CD4-positive, alpha-beta T cell (primary cell): ENCODE results near the gene TMEM258. TPM values are rescaled to one million over a fixed set of nuclear protein-coding genes. Genes with fewer than 3 reads are reported as not detected.

Experiments
- ATAC-seq: fragments of 200-7000 bp; cut with Tn5 transposase; one replicate; pipeline ENCODE4 v1.10.0; 2022; ENCODE audit warnings: mild to moderate bottlenecking; ENCODE audit not compliant: poor library complexity
- CTCF ChIA-PET: fragments of 350-600 bp; sonication (Branson Sonifier 250); formaldehyde crosslinking; loops from one replicate; lab custom pipeline; 2021; ENCODE audit warnings: antibody characterized with exemption, inconsistent platforms; lab: Charles Lee
- POLR2A ChIA-PET: fragments of 350-600 bp; sonication (Branson Sonifier 250); formaldehyde crosslinking; loops from one replicate; lab custom pipeline; 2021; ENCODE audit warnings: antibody characterized with exemption, inconsistent platforms; lab: Charles Lee
- DNase-seq, 14 experiments: peaks; one replicate each; pipeline ENCODE4 v3.0.0-alpha.2; 2013 to 2020; ENCODE audit warnings: mixed read lengths in 2 of 14
- H3K27ac ChIP-seq, 2 donors: one replicate each; pipeline versions ENCODE4 v1.5.1 to v1.7.0; 2013; ENCODE audit warnings: low read length in 2 of 2, low read depth in 1 of 2, mild to moderate bottlenecking in 1 of 2
- H3K27me3 ChIP-seq, 2 experiments: 1 replicate in 1 of 2; 2 replicates in 1 of 2; pipeline versions ENCODE4 v1.6.1 to v1.7.0; 2013; ENCODE audit warnings: low read length in 2 of 2, control low read depth in 1 of 2, mild to moderate bottlenecking in 1 of 2, moderate library complexity in 1 of 2; ENCODE audit not compliant: insufficient read depth in 2 of 2, control insufficient read depth in 1 of 2
- H3K36me3 ChIP-seq: one replicate; pipeline ENCODE4 v1.6.1; 2013; ENCODE audit warnings: low read length, control low read depth; ENCODE audit not compliant: insufficient read depth
- H3K4me1 ChIP-seq: one replicate; pipeline ENCODE4 v1.6.1; 2013; ENCODE audit warnings: low read length, control low read depth; ENCODE audit not compliant: insufficient read depth
- H3K4me3 ChIP-seq: one replicate; pipeline ENCODE4 v1.5.1; 2013; ENCODE audit warnings: mild to moderate bottlenecking, low read length, moderate library complexity
- H3K9me3 ChIP-seq, 2 experiments: 1 replicate in 1 of 2; 2 replicates in 1 of 2; pipeline versions ENCODE4 v1.6.1 to v1.7.0; 2013; ENCODE audit warnings: low read length in 2 of 2, mild to moderate bottlenecking in 2 of 2, control low read depth in 1 of 2, moderate library complexity in 1 of 2; ENCODE audit not compliant: control insufficient read depth in 1 of 2, insufficient read depth in 1 of 2
- H3K27ac Mint-ChIP-seq: one replicate; pipeline ENCODE4 v1.8.0; 2020; ENCODE audit warnings: mixed read lengths
- H3K27me3 Mint-ChIP-seq: one replicate; pipeline ENCODE4 v1.8.0; 2021; ENCODE audit warnings: mixed read lengths
- H3K36me3 Mint-ChIP-seq: one replicate; pipeline ENCODE4 v1.8.0; 2021; ENCODE audit warnings: low read depth, mixed read lengths
- H3K4me1 Mint-ChIP-seq: one replicate; pipeline ENCODE4 v1.8.0; 2021; ENCODE audit warnings: low read depth, mixed read lengths
- H3K4me3 Mint-ChIP-seq: one replicate; pipeline ENCODE4 v1.8.0; 2020; ENCODE audit warnings: mild to moderate bottlenecking, mixed read lengths
- H3K9me3 Mint-ChIP-seq: one replicate; pipeline ENCODE4 v1.8.0; 2020; ENCODE audit warnings: mixed read lengths
- CTCF ChIP-seq: fragments of 200-600 bp; IDR thresholded peaks from one replicate; pipeline ENCODE4 v1.8.0; 2022; ENCODE audit warnings: antibody characterized with exemption, mild to moderate bottlenecking
- intact Hi-C, 2 experiments: fragments of 100-400 bp; cut with DNase I in 1 of 2; cut with micrococcal nuclease in 1 of 2; formaldehyde crosslinking; loops; one replicate each; pipeline versions ENCODE4 v1.15.1 to v1.9.0; 2023 to 2025; cut with DNase I, micrococcal nuclease
- total RNA-seq, 174 experiments: library from RNA in 2 of 174; stranded (reverse) in 2 of 174; gene quantifications; one replicate each; pipeline ENCODE4 v1.2.3 and lab custom pipeline; 2021 to 2026

The TMEM258 gene
- total RNA-seq, 2 experiments from 2014 or later: 55.2 to 56.0 TPM

DNA sequence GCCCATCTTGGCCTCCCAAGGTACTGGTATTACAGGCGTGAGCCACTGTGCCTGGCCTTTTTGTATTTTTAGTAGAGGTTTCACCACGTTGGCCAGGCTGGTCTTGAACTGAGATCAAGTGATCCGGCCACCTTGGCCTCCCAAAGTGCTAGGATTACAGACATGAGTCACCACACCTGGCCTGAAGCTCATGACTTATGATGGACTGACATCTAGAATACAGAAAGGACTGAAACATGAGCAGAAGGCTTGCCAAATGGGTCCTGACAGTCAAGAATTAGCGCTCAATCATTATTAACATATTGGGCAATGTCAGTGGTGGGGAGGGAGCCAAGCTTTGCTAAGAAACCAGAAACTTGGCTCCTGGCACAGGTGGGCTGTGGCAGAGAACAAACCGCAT is 19.4 kb upstream of the TMEM258 start:
- H3K27me3 ChIP-seq: peaks cover 5 to 19% of the 10 kb centered on the region in 2 experiments
- ATAC-seq: no peak

GRCh38 chr11:61810671-61811175 is 18.3 kb upstream of the TMEM258 start:
- H3K36me3 ChIP-seq: no peaks in the 10 kb centered on the region

More for the DNA sequence above, 19.4 kb upstream of the TMEM258 start:
- H3K27me3 Mint-ChIP-seq: peaks cover 42% of the 10 kb centered on the region
- TF ChIP-seq CTCF: no peak
- H3K9me3 ChIP-seq: peaks cover 0 to 7% of the 10 kb centered on the region in 2 experiments
- peaks cover 20% of the 10 kb centered on the region for H3K4me1 ChIP-seq
- no peak overlapping the region for H3K4me3 ChIP-seq
- H3K9me3 Mint-ChIP-seq: no peaks in the 10 kb centered on the region
- DNase-seq: no peak
- H3K27ac ChIP-seq: no peak overlapping the region
- intact Hi-C loops: no loop called here
- H3K36me3 ChIP-seq: no peaks in the 10 kb centered on the region
- CTCF ChIA-PET: no interaction called here
- H3K36me3 Mint-ChIP-seq: no peaks in the 10 kb centered on the region
- H3K4me3 Mint-ChIP-seq: no peak overlapping the region
- peaks cover 13% of the 10 kb centered on the region for H3K4me1 Mint-ChIP-seq
- no peak overlapping the region for H3K27ac Mint-ChIP-seq
- POLR2A ChIA-PET: no interaction called here

DNA sequence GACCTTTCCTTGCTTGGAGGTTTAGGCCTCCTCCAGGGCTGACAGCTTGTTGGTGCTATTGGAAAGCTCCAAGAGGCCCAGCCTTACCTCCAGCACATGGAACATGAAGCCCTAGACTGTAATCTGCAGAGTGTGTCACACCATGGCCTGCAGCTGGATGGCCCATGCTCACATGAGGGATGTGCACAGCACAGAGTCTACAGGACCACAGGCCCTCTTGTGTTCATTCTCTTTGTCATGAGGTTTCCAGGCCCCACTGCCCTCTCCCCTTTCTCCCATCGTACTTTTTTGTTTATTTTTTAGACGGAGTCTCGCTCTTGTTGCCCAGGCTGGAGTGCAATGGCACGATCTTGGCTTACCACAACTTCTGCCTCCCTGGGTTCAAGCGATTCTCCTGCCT is 14.4 kb upstream of the TMEM258 start:
- Histone ChIP-seq H3K27me3 (no peaks in the 10 kb centered on the region), H3K27ac (no peak overlapping the region), H3K4me3 (no peak overlapping the region), H3K36me3 (no peaks in the 10 kb centered on the region), H3K9me3 (no peaks in the 10 kb centered on the region), H3K4me1 (no peaks in the 10 kb centered on the region)
- TF ChIP-seq CTCF: no peak
- no peak overlapping the region for H3K27ac Mint-ChIP-seq
- intact Hi-C loops: no loop called here
- no peaks in the 10 kb centered on the region for H3K36me3 Mint-ChIP-seq
- ATAC-seq: no peak
- peaks cover under 1% of the 10 kb centered on the region for H3K27me3 Mint-ChIP-seq
- H3K4me3 Mint-ChIP-seq: no peak overlapping the region
- ChIA-PET POLR2A (no interaction called here), CTCF (interaction anchor here (1.9 kb wide), 1 partner anchor 10 kb away, joined by 5 read pairs; no protein-coding TSS in a partner anchor)
- no peaks in the 10 kb centered on the region for H3K4me1 Mint-ChIP-seq
- no peak for DNase-seq
- no peaks in the 10 kb centered on the region for H3K9me3 Mint-ChIP-seq

More at GRCh38 chr11:61810671-61811175, 18.3 kb upstream of the TMEM258 start:
- Mint-ChIP-seq H3K27ac (no peak overlapping the region), H3K4me3 (no peak overlapping the region), H3K4me1 (peaks cover 5% of the 10 kb centered on the region), H3K36me3 (no peaks in the 10 kb centered on the region), H3K9me3 (no peaks in the 10 kb centered on the region), H3K27me3 (peaks cover 34% of the 10 kb centered on the region)
- no peak for DNase-seq
- H3K27ac ChIP-seq: no peak overlapping the region
- H3K4me3 ChIP-seq: no peak overlapping the region
- peaks cover under 1 to 18% of the 10 kb centered on the region in 2 experiments for H3K27me3 ChIP-seq
- ChIA-PET POLR2A (no interaction called here), CTCF (no interaction called here)
- peaks cover 11% of the 10 kb centered on the region for H3K4me1 ChIP-seq
- peaks cover 0 to 7% of the 10 kb centered on the region in 2 experiments for H3K9me3 ChIP-seq
- intact Hi-C loops: no loop called here
- no peak for ATAC-seq
- no peak for TF ChIP-seq CTCF
